ENCODE results near the gene ABAT.

Gene ABAT

DNA sequence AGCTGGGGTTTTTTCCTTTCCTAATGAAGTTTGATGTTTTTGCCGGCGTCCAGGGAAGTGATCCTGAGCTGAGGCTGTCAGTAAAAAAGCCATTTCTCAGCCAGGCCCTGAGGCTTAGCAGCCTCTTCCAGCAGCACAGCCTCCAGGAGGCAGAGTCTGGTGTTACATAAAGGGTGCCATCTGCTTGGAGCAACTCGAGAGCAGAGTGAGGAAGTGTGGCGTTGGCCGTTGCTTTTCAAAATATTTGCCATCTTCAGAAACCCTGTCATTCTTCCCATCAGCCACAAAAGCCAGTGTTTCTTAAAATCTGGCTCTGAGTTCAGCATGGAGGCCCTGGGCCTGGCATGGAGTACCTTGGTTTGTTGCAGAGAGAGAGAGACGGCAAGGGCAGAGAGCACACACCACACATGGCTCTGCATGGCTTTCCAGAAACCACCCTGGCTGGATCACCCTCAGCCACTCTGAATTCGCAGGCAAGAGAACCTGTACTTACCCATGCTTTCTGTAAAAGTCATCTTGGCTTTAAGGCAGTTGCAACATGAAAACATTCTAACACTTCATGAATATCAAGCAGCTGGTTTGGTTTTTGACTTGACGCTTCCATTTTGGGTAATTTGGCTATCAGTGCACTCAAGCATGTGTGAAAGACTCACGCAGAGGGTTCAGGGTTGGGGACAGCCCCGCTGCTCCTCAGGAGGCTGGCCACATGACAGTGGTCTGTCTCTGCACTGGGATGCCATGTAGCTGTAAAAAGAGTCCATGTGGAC is 144.3 kb downstream of the ABAT start:
- TF ChIP-seq POLR2AphosphoS5 (IDR thresholded peaks at IDR 0.05; ENCODE audit: low read depth, low read length) (no peak), TAF1 (IDR thresholded peaks at IDR 0.05; ENCODE audit: borderline replicate concordance, insufficient read depth, low read length) (no peak), FOXP2 (optimal IDR thresholded peaks at IDR 0.05; ENCODE audit: borderline replicate concordance, extremely low read depth, extremely low read length, insufficient read depth) (no peak), SIN3A (IDR thresholded peaks at IDR 0.05; ENCODE audit: borderline replicate concordance, insufficient read depth, low read length) (no peak)
- TF ChIP-seq, protein P1, sequence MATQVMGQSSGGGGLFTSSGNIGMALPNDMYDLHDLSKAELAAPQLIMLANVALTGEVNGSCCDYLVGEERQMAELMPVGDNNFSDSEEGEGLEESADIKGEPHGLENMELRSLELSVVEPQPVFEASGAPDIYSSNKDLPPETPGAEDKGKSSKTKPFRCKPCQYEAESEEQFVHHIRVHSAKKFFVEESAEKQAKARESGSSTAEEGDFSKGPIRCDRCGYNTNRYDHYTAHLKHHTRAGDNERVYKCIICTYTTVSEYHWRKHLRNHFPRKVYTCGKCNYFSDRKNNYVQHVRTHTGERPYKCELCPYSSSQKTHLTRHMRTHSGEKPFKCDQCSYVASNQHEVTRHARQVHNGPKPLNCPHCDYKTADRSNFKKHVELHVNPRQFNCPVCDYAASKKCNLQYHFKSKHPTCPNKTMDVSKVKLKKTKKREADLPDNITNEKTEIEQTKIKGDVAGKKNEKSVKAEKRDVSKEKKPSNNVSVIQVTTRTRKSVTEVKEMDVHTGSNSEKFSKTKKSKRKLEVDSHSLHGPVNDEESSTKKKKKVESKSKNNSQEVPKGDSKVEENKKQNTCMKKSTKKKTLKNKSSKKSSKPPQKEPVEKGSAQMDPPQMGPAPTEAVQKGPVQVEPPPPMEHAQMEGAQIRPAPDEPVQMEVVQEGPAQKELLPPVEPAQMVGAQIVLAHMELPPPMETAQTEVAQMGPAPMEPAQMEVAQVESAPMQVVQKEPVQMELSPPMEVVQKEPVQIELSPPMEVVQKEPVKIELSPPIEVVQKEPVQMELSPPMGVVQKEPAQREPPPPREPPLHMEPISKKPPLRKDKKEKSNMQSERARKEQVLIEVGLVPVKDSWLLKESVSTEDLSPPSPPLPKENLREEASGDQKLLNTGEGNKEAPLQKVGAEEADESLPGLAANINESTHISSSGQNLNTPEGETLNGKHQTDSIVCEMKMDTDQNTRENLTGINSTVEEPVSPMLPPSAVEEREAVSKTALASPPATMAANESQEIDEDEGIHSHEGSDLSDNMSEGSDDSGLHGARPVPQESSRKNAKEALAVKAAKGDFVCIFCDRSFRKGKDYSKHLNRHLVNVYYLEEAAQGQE (IDR thresholded peaks at IDR 0.05; ENCODE audit: insufficient read depth in 1 of 2, low read depth in 2 of 2, low read length in 2 of 2): no peak

DNA sequence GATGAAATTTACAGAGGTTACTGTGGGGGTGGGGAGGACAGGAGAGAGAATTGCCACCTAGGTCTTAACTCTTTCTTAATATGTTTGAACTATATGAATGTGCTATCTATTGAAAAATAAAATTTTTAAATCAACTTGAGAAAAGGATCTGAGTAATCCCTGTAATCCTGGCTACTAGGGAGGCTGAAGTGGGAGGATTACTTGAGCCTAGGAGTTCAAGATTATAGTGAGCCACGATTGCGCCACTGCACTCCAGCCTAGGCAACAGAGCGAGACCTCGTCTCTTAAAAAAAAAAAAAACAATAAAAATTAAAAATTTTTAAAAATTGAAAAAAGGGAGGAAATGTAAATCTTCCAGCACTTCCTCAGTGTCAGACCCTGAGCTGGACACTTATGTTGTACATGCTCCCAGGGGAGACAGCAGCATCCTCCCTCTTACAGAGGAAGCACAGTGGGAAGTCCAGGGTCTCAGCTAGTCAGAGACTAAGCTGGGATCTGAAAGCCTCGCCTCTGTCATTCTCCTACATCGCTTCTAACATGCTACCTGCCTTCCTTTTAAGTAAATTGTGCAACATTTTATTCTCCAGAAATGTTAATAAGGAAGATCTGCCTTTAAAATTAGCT is 145.1 kb downstream of the ABAT start:
- no peak for TF ChIP-seq TAF1 (IDR thresholded peaks at IDR 0.05; ENCODE audit: borderline replicate concordance, insufficient read depth, low read length)

DNA sequence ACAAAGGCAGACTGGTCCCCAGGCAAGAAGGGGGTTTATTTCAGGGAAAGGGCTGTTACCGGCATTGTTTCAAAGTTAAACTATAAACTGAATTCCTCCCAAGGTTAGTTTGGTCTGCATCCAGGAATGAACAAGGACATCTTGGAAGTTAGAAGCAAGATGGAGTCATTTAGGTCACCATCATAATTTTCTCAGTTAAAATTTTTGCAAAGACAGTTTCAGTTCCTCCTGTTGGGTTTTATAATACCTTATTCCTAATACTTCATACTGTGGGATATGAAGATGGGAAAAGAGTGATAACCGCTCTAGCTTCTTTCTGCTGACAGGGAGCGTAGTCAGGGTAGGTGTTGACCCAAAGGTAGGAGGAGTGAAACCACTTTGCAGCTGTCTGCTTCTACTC is 148.0 kb downstream of the ABAT start:
- TF ChIP-seq, protein P1 (IDR thresholded peaks at IDR 0.05; ENCODE audit: insufficient read depth in 1 of 2, low read depth in 2 of 2, low read length in 2 of 2): no peak
- TF ChIP-seq SIN3A (IDR thresholded peaks at IDR 0.05; ENCODE audit: borderline replicate concordance, insufficient read depth, low read length) (no peak), TAF1 (IDR thresholded peaks at IDR 0.05; ENCODE audit: borderline replicate concordance, insufficient read depth, low read length) (no peak), FOXP2 (optimal IDR thresholded peaks at IDR 0.05; ENCODE audit: borderline replicate concordance, extremely low read depth, extremely low read length, insufficient read depth) (no peak), POLR2AphosphoS5 (IDR thresholded peaks at IDR 0.05; ENCODE audit: low read depth, low read length) (no peak)

DNA sequence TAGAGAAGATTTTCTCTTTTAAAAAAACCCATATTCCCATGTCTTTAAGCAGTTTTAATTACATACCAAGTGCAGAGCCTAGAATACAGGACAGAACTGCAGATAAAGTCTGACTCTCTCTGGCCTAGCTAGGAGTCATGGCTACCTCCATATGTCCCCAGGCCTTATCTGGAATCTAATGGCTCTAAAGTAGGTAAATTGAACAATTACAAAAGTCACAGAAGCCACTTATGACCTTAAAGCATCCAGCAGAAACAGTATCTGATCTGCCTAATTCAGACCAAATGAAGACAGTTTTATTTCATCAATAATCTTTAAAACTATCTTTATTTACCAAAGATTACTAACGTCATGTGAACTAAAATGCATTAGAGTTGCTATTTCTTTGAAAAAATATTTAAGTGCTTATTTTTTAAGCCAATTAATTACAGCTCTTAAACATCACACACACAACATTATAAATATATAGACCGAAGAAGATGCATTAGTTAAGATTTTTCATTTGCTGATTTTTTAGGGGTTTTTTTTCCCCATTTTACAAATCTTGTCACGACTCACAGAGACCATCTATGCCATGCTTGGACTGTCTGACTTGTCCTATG is 152.0 kb downstream of the ABAT start:
- TF ChIP-seq SIN3A (IDR thresholded peaks at IDR 0.05; ENCODE audit: borderline replicate concordance, insufficient read depth, low read length): no peak

DNA sequence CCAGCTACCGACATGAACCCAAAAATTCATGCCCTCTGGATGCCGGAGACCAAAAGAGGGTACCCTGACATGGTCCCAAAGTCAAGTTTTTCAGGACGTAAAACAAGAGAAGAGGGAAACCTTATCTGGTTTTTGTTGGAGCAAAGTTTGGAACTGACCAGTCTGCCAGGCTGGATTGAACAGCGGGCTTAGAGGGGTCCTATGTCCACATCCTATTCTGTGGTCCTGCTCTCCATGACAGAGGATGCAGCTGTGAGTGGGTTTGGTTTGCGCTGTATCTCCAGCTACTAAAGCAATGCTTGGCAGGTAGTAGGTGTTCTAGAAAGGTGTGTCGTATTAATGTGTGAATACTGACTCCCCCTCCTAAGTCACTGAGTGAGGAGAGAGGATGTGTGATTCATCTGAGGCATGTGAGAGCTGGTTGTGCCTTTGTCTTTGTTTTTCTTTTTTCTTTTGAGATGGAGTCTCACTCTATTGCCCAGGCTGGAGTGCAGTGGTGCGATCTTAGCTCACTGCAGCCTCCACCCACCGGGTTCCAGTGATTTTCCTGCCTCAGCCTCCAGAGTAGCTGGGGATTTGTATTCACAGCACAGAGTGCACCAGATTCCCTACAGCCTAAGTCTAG is 154.2 kb downstream of the ABAT start:
- TF ChIP-seq SIN3A (IDR thresholded peaks at IDR 0.05; ENCODE audit: borderline replicate concordance, insufficient read depth, low read length) (no peak), FOXP2 (optimal IDR thresholded peaks at IDR 0.05; ENCODE audit: borderline replicate concordance, extremely low read depth, extremely low read length, insufficient read depth) (no peak), POLR2AphosphoS5 (IDR thresholded peaks at IDR 0.05; ENCODE audit: low read depth, low read length) (no peak), TAF1 (IDR thresholded peaks at IDR 0.05; ENCODE audit: borderline replicate concordance, insufficient read depth, low read length) (no peak)
- TF ChIP-seq, protein P1 (IDR thresholded peaks at IDR 0.05; ENCODE audit: insufficient read depth in 1 of 2, low read depth in 2 of 2, low read length in 2 of 2): no peak

DNA sequence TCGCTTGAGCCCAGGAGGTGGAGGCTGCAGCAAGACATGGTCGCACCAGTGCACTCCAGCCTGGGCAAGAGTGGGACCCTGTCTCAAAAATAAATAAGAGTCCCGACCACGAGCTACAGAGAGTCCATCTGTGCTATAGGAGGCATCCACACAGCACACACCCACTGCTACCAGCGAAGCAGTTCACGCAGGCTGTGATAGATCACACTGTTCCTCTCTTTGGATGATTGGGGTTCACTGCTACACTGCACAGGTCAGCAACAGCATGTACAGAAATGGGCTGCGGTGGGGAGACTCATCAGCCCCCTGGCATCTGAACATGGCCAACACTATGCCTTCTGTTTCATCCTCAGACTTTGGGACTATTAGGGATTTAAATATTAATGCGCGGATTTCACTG is 157.0 kb downstream of the ABAT start:
- TF ChIP-seq TAF1 (IDR thresholded peaks at IDR 0.05; ENCODE audit: borderline replicate concordance, insufficient read depth, low read length) (no peak), FOXP2 (optimal IDR thresholded peaks at IDR 0.05; ENCODE audit: borderline replicate concordance, extremely low read depth, extremely low read length, insufficient read depth) (no peak), SIN3A (IDR thresholded peaks at IDR 0.05; ENCODE audit: borderline replicate concordance, insufficient read depth, low read length) (no peak), POLR2AphosphoS5 (IDR thresholded peaks at IDR 0.05; ENCODE audit: low read depth, low read length) (no peak)
- TF ChIP-seq, protein P1 (IDR thresholded peaks at IDR 0.05; ENCODE audit: insufficient read depth in 1 of 2, low read depth in 2 of 2, low read length in 2 of 2): no peak

Measured in PFSK-1 (cell line).